Epithelial cell of prostate (primary cell): ENCODE data around the gene COL11A1.
A peak's percentile ranks its signal among the peaks of the same experiment; 100 is the strongest.
"Not testable (repeated sequence)": the region's sequence is repeated elsewhere in the genome, so short reads cannot be mapped to it uniquely, and the experiment has no call there.

ENCODE experiments used
- DNase-seq: peaks from one replicate; pipeline ENCODE4 v3.0.0-alpha.2; 2011; ENCODE audit warnings: low read depth, low spot score
- H3K27ac ChIP-seq: fragments of 450-650 bp; 2 replicates; pipeline ENCODE4 v1.5.1; 2017; ENCODE audit warnings: mild to moderate bottlenecking

Gene COL11A1

GRCh38 chr1:103108376-103109150 lies at the start of gene COL11A1:
TSS of gene COL11A1 (minus strand) at chr1:103108522. CDS start at chr1:103108178, 344 bp downstream.
- no peak for DNase-seq
- H3K27ac ChIP-seq, result no peak within 1 kb of the TSS

DNA sequence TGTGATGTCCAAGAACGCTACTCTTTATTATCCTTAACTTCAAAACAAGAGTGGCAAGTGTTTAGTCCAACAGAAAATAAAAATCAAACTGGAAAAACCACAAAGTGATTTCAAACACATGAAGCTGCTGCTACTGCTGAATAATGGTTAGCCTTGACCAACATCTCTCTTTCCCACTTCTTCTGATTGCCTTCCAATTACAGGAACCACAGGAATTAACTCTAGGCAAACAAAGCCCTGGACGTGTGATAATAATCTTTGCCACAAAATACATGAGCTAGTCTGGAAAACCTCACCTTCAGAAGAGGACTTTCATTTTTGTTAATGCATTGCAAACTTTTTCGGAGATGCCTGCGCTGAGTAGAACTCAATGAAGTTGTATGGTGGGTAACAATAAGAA lies 48.6 kb upstream of the COL11A1 start:
- H3K27ac ChIP-seq, result no peak overlapping the region
- no peak for DNase-seq

- H3K27ac ChIP-seq, result no peak overlapping the region
These were observed 37.8 kb upstream of the COL11A1 start for GRCh38 chr1:103146166-103146565.

DNA sequence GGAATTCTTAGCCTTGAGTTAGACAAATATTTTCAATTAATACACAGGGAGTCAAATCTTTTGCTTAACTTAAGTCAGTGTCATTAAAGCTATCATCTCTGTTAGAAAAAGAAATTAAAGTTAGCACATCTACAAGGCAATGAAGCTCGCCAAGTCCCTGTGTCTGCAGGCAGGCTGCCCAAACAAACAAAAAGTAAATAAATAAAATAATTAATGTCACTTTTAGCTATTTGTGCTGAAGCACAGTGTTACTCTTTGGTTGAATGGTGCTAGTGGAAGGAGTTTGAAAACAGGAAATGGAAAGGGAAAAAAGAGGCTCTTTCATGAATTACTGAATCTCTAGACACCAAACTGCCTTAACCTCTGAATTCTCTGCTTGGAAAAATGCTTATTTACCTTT lies 37.1 kb upstream of the COL11A1 start:
- DNase-seq, result no peak
- H3K27ac ChIP-seq, result no peak overlapping the region

More at GRCh38 chr1:103146166-103146565, 37.8 kb upstream of the COL11A1 start:
- DNase-seq, result no peak

- no peak overlapping the region for H3K27ac ChIP-seq
- no peak for DNase-seq
These were observed 36.4 kb upstream of the COL11A1 start for GRCh38 chr1:103144681-103145080.

DNA sequence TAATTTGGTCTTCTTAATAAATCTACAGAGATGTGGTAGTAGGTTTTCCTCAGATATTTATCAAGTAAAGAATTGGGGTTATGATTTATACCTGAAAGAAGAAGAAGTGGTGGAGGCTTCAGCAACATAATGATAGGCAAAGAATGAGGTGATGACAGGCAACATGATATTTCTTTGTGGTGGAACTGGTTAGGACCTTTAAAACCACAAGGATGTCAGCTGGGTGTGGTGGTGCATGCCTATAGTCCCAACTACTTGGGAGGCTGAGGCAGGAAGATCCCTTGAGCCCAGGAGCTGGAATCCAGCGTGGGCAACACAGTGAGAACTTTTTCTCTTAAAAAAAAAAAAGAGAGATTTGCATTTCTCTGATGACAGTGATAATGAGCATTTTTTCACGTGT lies 34.1 kb upstream of the COL11A1 start:
- no peak overlapping the region for H3K27ac ChIP-seq
- DNase-seq, result no peak

DNA sequence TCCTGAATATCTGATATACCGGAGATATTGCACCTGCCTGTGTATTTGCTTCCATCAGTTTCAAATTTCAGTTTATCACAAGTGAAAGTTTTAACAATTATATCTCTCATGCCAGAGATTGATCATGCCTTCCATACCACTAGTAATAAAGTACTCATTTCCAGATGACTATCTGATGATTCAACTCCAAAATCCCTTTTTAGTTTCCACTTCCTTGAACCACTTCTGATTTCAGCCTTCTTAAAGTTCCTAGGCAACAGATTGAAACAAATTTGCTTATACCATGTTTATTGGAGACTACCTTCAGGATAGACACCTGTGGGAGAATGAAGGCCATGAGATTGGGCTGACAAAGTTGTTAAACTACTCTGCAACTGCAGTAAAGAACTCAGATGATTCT lies 21.5 kb upstream of the COL11A1 start:
- DNase-seq, result no peak
- no peak overlapping the region for H3K27ac ChIP-seq

DNA sequence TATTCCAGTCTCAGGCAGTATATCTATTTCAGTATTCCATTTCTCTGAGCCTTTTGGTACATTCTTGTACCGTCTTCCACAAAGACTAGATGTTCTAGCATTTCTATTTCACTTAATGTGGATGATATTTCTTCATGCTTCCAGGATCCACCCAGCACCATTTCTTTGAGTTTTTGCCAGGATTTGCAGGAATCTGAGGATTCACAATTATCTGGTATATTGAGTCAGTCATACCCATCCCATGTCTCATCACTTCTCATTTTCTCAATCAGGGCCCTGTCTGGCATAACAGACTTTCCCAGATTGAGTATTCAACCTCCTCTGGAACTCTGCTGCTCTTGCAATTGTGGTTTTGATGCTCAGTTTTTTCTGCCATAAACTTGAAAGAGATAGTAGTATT lies 20.9 kb upstream of the COL11A1 start:
- no peak for DNase-seq
- no peak overlapping the region for H3K27ac ChIP-seq

GRCh38 chr1:103128256-103128655 lies 19.9 kb upstream of the COL11A1 start:
- not testable (repeated sequence) for DNase-seq, H3K27ac ChIP-seq

DNA sequence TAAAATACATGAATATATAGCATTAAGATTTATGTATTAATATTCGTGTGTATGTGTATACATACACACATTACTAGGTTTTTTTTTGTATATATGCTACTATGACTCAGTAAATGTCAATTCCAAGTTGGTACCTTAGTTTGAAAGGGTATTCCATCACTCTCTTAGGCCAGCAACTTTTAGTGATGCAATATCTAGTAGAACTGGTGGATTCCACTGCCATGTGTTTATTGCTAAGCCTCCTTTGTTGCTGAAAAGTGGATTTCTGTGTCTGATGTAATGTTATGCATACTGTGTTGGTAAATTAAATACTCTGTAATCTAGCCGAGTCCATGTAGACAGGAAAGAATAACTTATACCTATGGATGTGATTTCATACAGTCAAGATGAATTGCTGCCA lies 16.9 kb upstream of the COL11A1 start:
- no peak for DNase-seq

GRCh38 chr1:103122983-103123720 lies 14.8 kb upstream of the COL11A1 start:
- no peak for DNase-seq
- H3K27ac ChIP-seq, result no peak overlapping the region

More for the DNA sequence above, 16.9 kb upstream of the COL11A1 start:
- H3K27ac ChIP-seq, result no peak overlapping the region

DNA sequence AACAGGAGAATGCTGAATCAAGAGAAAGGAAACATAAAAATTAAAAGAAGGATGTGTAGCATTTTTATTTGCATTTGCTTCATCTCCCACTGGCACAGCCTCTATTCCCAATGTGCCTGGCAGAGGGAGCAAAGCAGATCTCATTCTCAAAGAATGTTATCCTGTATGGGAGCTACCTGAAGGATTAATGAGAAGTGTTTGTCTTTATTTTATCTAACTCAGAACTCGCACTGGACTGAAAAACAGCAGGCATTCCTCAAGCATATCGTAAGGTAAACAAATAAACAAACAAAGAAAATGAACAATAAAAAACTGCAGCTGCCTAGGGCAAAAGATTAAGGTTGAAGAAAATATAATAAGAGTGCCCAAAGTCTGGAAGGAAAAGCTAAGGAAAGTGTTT lies 12.7 kb upstream of the COL11A1 start:
- no peak overlapping the region for H3K27ac ChIP-seq
- DNase-seq, result no peak

GRCh38 chr1:103112546-103112945 lies 4.2 kb upstream of the COL11A1 start:
- DNase-seq, result no peak
- H3K27ac ChIP-seq, result peak overlapping the region; percentile 7

- H3K27ac ChIP-seq, result peak overlapping the region; percentile 7
- DNase-seq, result no peak
These were observed 3.6 kb upstream of the COL11A1 start for GRCh38 chr1:103111926-103112325.

DNA sequence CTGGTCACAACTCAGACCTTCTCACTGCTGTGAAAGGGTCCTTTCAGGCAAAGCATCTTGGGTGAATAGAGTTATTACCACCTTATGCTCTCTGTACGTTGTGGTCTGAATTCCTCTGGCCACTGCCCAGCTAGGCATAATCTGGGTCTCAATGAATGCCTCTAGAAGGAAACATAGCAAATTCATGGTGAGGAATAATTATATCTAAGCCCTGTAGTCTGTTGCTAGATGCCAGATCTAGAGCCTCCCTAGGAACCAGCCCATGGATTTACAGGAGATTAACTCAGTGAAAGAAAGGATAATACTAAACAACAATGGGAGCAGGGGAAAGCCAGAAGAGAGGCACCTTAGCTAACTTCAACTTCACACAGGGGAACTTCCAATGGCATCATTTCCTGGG lies 2.4 kb upstream of the COL11A1 start:
- no peak overlapping the region for H3K27ac ChIP-seq
- no peak for DNase-seq

DNA sequence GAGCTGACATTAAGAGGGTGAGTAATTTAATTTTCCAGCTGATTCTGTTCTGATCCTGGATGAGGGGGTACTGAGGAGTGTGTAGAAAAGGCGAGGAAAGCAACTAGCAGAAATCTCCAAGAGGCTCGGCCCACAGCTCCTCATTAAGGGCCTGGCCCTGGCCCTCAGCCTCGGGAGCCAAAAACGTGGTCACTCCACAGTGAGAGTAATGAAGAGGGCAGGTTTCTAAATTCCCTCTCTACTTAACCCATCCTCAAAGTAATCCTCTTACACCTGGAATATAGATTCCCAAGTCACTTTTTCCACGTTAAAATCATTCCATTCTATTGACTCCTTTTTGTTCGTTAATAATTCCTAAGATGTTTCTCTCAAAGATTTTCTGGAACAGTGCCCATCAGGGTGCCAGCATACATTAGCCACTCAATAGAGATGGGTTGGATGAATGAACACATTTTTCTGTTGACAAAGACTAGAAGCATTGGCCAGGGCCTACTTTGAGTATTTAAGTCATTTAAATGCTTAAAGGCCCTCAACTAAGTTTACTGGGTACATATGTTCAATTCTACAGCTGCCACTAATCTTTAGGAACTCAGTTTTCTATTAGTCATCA lies 1.1 kb upstream of the COL11A1 start:
- no peak overlapping the region for H3K27ac ChIP-seq
- DNase-seq, result no peak

DNA sequence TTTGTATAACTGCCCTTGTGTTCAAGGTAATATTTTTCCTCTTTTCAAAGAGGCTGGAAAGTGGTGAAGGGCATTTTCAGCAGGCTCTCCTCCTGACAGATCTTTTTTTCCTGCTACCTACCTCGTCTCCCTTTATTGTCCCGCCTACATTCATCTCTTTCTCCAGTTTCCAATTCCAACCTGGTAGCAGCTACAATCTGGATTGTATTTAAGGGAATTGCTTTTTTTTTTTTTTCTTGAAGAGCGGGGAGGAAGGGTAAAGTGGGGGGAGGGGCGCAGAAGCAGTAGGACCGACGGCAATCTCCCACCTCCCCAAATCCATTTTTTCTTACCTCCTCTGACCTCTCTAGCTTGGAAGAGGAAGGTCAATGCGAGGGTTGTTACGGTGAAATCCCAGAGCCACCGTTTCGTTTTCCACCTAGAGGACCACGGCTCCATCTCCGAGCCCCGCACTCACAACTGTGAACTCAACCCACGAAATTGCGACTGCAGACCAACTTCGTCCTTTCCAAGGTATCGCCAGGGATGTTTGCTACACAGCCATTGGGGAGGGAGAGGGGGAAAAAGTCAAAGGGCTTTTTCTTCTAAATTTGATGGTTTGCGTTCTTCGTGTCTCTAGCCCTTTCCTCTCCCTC lies 464 bp downstream of the COL11A1 start:
- no peak overlapping the region for H3K27ac ChIP-seq
- no peak for DNase-seq

- no peak overlapping the region for H3K27ac ChIP-seq
- DNase-seq, result no peak
These were observed 1.6 kb downstream of the COL11A1 start for GRCh38 chr1:103106426-103107341.

DNA sequence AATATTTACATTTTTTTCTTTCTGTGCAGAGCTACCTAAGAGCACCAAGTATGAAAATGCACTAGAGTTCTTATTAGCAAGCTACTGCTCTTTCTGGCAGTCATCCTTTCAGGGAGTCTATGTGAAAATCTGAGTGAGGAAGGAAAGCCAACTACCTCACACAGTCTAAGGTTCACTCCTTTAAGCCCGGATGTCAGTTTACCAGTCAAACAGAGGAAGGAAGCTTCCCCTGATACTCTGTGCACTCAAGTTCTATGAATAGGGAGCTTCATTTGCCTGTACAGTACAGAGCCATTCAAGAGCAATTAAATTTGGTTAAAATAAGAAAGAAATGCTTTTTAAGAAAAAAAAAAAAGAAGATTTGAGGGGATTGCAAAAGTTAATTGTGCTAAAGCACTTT lies 6.9 kb downstream of the COL11A1 start:
- H3K27ac ChIP-seq, result no peak overlapping the region
- DNase-seq, result no peak

GRCh38 chr1:103089221-103089620 lies 19.1 kb downstream of the COL11A1 start:
- DNase-seq, result no peak
- H3K27ac ChIP-seq, result no peak overlapping the region
